Measurements from ENCODE around the gene LIME1.

DNA sequence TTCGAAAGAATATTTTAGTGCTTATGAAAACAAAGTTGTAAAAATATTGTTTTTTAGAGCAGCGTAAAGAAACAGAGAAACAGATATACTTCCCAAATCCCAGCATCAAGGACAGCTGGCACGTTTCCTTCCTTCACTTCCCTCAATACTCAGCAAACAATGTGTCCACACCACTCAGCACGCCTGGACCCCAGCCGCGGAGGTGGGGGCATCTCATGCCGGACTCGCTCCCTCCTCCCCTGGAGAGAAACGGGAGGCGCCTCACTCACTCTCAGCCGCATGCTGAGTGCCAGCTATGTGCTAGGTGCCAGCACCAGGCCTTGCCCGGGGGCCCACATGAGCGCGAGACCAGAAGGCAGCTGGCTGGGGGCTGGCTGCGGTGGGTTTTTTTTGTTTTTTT, 37.8 kb downstream of the LIME1 start:
- TF ChIP-seq, protein P1, sequence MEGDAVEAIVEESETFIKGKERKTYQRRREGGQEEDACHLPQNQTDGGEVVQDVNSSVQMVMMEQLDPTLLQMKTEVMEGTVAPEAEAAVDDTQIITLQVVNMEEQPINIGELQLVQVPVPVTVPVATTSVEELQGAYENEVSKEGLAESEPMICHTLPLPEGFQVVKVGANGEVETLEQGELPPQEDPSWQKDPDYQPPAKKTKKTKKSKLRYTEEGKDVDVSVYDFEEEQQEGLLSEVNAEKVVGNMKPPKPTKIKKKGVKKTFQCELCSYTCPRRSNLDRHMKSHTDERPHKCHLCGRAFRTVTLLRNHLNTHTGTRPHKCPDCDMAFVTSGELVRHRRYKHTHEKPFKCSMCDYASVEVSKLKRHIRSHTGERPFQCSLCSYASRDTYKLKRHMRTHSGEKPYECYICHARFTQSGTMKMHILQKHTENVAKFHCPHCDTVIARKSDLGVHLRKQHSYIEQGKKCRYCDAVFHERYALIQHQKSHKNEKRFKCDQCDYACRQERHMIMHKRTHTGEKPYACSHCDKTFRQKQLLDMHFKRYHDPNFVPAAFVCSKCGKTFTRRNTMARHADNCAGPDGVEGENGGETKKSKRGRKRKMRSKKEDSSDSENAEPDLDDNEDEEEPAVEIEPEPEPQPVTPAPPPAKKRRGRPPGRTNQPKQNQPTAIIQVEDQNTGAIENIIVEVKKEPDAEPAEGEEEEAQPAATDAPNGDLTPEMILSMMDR (IDR thresholded peaks at IDR 0.05 in 2 of 3, conservative IDR thresholded peaks at IDR 0.05 in 1 of 3; ENCODE audit: borderline replicate concordance in 1 of 3, insufficient read depth in 1 of 3, low read depth in 2 of 3, low read length in 2 of 3): no peak
- TF ChIP-seq EZH2phosphoT487 (IDR thresholded peaks at IDR 0.05; ENCODE audit: borderline replicate concordance): no peak
- no peak for TF ChIP-seq YY1 (IDR thresholded peaks at IDR 0.05; ENCODE audit: extremely low read depth, insufficient replicate concordance, low read depth, low read length)
